GM18870 (cell line): ENCODE results near the gene OLFML3.

Experiments
- ATAC-seq: cut with Tn5 transposase; IDR thresholded peaks from one replicate; pipeline ENCODE4 v1.9.1; 2021; ENCODE audit warnings: moderate library complexity; ENCODE audit not compliant: unreplicated experiment

The OLFML3 gene

GRCh38 chr1:113978863-113979702 is at the start of gene OLFML3:
TSS of gene OLFML3 (plus strand) at chr1:113979474. CDS start at chr1:113979517, 43 bp downstream.
- no peak for ATAC-seq

GRCh38 chr1:113929750-113930498 is 49.4 kb upstream of the OLFML3 start:
- peak; percentile 24 for ATAC-seq

GRCh38 chr1:113930499-113931161 is 48.6 kb upstream of the OLFML3 start:
- peak; percentile 16 for ATAC-seq

- no peak for ATAC-seq
Measured at GRCh38 chr1:113931451-113931851, 47.8 kb upstream of the OLFML3 start.

GRCh38 chr1:113934006-113934405 is 45.3 kb upstream of the OLFML3 start:
- no peak for ATAC-seq

GRCh38 chr1:113934511-113935055 is 44.7 kb upstream of the OLFML3 start:
- no peak for ATAC-seq

- ATAC-seq, result no peak
Measured at GRCh38 chr1:113935176-113935575, 44.1 kb upstream of the OLFML3 start.

- no peak for ATAC-seq
Measured at GRCh38 chr1:113935970-113936369, 43.3 kb upstream of the OLFML3 start.

GRCh38 chr1:113937146-113937545 is 42.1 kb upstream of the OLFML3 start:
- ATAC-seq, result no peak

- no peak for ATAC-seq
Measured at GRCh38 chr1:113938192-113938591, 41.1 kb upstream of the OLFML3 start.

GRCh38 chr1:113940365-113941244 is 38.7 kb upstream of the OLFML3 start:
- ATAC-seq, result peak; percentile 51

GRCh38 chr1:113941245-113941559 is 38.1 kb upstream of the OLFML3 start:
- no peak for ATAC-seq

- no peak for ATAC-seq
Measured at GRCh38 chr1:113942527-113942926, 36.7 kb upstream of the OLFML3 start.

- ATAC-seq, result no peak
Measured at GRCh38 chr1:113943028-113943811, 36.1 kb upstream of the OLFML3 start.

GRCh38 chr1:113945329-113945728 is 33.9 kb upstream of the OLFML3 start:
- ATAC-seq, result no peak

GRCh38 chr1:113946112-113946511 is 33.2 kb upstream of the OLFML3 start:
- ATAC-seq, result no peak

GRCh38 chr1:113946678-113947387 is 32.4 kb upstream of the OLFML3 start:
- ATAC-seq, result no peak

GRCh38 chr1:113947388-113948107 is 31.7 kb upstream of the OLFML3 start:
- ATAC-seq, result no peak
